HG02884 (cell line): ENCODE measurements around the gene MRFAP1L1.
"Not testable (repeated sequence)": the region's sequence is repeated elsewhere in the genome, so short reads cannot be mapped to it uniquely, and the experiment has no call there.

ENCODE experiments used
- ATAC-seq: cut with Tn5 transposase; IDR thresholded peaks from one replicate; pipeline ENCODE4 v1.9.1; 2021; ENCODE audit warnings: mild to moderate bottlenecking, moderate library complexity; ENCODE audit not compliant: unreplicated experiment

MRFAP1L1 gene

DNA sequence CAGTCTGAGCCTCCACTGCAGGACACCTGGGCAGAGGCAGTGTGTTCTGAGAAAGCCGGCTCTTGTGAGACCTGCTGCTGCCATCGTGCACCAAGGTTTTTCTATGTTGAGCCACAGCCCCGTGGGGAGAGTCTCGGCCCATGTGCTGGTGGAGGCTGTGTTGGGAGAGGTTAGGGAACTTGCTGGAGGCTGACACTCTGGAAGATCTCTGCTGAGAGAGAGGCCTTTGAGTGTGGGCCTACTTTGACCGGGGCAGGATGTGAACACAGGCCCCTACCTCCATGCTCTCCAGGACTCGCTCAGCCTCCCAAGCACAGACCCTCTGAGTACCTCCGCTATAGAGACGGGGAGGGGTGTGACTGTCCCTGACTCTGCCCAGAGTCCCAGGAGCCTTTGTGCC is 17.3 kb downstream of the MRFAP1L1 start:
- no peak for ATAC-seq

DNA sequence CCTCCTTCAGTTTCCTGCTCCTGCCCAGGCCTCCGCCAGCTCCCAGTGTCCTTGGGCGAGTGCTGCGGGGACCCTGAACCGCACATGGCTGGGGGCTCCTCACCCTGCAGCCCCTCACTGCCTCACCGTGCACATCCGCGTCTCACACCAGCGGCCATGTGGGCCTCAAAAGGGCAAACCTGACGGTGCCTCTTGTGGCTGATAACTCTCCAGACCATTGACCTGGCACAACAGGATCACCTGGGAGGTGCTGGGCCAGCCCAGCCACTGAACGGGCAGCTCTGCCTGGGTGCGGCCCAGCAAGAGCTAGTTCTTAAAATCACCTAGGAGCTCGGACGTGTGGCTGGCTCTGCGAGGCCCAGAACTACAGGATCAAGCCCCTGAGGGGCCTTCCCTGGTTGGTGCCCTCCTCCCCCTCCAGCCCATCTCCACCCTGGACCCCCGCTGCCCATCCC is 20.1 kb downstream of the MRFAP1L1 start:
- no peak for ATAC-seq

DNA sequence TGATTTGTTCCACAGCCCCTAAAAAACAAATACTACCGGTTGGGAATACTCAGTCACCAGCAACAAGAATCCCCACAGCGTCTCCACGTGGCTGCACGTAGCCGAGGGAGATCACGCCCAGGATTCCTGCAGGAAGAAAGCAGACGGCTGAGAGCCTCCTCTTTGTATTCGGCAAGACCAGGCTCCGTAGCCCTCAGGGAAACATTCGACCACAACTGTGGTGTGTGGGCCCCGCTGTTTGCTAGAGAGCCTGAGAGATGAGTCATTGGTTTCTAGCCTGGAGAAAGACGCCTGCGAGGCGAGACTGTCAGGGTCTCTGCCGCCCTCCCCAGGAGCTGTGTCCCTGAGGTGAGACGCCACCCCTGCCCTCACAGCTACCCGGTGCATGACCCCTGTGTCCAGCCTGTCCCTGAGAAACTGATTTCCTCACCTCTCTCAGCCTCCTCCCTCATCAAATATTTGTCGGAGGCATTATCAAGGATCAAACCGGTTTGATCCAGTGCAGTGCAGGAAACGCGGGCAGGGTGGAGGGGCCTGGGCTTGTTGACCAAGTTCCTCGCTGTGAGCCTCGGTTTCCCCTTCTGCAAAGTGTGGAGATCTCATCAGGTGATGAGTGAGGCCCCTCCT is 20.7 kb downstream of the MRFAP1L1 start:
- peak; percentile 94 for ATAC-seq

DNA sequence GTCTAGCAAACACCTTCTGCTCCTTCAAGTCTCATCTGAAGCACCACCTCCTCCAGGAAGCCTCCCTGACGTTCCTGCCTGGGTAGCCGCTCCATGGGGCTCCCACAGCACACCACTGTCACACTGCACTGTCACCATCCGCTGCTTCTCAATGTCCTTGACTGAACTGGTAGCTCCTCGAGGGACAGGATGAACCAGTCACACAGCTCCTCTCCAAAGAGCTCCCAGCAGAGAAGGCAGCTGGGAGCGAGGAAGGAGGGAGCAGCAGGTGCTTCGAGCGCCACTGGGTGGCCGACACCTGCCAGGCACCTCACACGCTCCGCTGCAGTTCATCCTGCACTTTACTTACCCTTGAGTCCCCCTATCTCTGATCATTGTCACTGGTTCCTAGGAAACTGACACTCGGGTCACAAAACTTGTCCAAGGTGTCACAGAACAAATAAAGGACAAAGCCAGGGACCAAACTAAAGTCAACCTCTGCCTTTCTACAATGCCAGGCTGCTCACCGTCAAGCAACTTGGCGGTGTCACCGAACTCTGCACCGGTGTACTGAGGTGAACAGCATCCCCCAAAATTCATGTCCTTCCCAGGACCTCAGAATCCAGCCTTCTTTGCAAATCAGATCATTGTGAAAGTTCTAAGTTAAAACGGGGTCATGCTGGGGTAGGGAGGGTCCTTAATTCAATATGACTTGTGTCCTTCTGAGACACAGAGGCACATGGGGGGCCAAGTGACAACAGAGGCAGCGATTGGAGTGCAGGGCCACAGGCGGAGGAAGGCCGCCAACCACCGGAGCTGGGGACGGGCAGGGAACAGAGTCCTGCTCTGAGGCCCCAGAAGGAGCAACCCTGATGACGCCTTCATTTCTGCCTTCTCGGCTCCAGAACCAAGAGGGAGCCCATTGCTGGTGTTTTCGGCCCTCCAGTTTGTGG is 21.5 kb downstream of the MRFAP1L1 start:
- ATAC-seq = no peak

DNA sequence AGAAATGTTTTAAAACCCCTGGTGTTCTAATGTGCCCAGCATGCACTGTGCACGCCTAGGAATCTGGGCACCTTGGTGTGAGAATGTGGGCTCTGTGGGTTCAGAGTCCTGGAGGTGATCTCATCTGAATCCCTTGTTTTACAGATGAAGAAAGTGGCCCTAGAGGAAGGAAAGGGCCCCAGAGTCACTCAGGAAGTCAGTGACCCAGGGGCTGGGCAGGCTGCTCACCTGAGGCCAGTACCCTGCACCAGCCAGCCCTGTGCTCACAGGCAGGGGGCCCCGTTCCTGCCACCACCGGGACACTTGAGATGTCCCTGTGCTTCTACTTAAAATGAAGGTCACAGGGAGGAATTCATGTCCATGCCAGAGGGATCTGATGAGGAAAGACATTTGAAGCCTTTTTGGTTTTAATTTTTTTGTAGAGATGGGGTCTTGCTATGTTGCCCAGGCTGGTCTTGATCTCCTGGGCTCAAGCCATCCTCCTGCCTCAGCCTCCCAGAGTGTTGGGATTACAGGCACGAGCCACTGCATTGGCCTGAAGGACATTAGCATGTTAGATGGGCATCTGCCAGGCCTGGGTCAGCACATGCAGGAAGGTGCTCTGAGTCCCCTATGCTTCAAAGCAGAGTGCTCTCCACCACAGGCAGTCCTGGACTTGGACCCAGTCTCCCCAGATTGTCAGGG is 23.4 kb downstream of the MRFAP1L1 start:
- no peak for ATAC-seq

DNA sequence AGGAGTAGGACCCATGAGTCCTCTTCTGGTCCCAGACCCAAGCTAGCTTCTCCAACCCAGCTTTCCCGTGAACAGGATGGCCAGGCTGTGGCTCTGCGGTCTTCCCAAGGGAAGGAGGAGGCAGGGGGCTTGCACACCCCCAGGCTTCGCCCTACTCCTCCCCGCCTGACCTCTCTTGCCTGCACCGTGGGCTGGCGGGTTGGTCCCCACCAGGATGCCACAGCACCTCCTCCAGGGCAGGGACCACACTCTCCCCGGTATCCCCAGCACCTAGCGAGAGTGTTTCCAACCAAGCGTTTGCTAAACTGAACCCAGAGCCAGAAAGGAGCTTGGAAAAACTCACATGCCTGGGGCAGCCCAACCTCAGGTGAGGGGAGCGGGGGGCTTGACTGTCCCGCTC is 25.0 kb downstream of the MRFAP1L1 start:
- ATAC-seq = no peak

DNA sequence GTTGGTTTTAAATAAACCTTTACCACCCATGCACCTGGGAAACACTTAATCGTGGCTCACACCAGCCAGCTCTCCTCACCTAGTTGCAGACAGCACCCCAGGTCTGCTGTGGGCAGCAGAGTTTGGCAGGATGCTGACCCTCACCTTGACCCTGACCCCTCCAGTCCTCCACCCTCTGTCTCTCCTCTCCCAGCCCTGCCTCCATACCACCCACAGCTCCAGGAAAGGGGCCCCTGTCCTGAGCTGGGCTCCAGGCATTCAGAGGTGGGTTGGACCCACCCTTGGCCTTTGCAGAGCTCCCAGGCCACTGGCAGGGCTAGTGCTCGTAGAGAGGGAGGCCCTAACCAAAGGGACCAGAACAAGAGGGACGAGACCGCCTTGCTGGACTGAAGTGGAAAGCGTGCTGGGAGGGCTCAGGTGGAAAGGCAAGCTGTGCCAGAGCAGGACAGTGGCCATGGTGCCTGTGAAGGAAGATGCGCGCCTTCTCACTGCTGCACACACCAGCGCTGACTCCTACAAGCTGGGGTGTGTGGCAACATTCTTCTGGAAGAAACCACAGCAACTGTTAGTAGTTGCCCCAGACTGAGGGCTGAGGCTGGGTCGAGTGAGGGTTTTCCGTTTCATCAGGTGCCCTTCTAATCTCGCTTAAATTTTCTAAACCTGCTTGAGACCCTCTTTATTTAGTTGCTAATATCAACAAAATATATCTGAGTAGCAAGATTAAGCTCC is 26.6 kb downstream of the MRFAP1L1 start:
- no peak for ATAC-seq

DNA sequence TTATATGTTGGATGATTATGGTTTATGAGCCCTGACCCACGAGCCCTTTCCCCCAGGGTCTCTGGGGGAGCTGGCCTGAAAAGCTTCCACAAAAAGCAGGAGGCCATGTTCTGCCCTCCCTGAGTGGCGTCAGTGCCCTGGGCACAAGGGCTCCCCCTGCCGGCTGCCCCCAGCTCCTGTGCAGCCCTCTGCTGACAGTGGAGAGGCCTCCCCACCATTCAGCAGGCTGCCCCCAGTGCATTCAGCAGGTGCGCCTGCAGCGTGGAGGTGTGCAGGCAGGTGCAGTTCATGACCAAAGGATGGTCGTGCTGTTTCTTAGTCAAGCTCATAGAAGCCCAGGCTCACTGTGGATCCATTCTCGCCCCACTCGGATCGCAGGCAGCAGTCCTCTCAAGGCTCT is 28.5 kb downstream of the MRFAP1L1 start:
- no peak for ATAC-seq

DNA sequence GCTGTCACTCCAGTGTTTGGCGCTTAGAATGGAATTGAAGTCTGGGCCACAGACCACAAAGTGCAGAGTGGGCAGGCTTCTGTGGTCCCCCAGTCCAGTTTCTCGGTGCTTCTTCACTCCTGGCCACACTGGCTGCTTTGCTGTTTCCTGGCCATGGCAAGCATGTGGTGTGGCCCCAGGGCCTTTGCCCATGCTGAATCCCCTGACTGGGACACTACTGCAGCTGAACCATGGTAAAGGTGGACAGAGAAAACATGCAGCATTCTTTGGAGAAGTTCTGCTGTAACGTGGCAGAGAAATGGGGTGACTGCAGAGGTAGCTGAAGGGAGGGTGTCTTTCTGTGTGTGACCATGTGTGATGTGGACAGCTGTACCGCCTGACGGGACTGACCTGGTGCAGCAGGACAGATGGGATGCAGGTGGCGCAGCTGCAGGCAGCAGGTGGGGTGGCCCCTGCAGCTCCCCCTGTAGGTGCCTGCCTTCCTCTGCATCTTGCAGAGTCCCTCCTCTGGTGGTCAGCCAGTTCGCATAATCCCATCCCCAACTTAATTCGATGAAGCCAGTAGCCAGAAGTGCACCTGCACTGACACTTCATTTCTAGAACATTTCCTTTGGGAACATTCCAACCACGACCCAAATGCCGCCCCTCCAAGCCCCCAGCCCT is 29.2 kb downstream of the MRFAP1L1 start:
- ATAC-seq = no peak

DNA sequence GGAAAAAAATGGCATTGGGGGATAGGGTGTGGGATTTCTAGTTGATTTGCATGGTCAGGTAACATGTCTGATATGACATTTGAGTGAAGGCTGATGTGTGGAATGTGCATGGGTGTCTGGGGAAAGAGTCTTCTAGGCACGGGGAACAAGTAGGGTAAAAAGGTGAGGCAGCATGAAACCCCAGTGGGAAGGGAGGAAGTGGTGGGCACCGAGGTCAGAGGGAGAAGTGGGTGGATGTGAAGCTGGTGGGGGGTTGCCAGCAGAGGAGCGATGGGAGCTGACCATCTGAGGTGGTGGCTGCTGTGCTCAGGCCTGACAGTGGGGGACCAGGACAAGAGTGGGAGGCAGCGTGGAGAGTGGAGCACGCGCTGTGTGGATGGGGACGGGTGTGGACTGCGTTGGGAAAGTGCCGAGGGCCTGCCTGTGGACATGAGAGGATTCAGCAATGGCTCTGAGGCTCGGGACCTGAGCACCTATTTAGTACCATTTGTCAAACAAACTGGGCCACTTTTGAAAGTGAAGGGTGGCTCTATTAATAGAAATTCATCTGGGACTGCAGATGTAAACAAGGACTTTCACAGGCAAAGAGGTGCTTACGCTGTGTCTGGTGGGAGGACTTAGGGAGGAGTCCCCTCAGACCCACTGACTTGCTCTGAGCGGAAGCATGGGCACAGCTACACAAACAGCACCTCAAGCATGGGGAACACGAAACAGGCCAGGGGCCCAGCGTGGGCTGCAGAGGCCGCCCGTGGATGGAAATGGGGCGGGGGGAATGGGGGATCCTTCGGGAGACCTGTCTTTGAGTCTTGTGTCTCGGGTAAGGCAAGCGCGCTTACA is 32.7 kb downstream of the MRFAP1L1 start:
- no peak for ATAC-seq

DNA sequence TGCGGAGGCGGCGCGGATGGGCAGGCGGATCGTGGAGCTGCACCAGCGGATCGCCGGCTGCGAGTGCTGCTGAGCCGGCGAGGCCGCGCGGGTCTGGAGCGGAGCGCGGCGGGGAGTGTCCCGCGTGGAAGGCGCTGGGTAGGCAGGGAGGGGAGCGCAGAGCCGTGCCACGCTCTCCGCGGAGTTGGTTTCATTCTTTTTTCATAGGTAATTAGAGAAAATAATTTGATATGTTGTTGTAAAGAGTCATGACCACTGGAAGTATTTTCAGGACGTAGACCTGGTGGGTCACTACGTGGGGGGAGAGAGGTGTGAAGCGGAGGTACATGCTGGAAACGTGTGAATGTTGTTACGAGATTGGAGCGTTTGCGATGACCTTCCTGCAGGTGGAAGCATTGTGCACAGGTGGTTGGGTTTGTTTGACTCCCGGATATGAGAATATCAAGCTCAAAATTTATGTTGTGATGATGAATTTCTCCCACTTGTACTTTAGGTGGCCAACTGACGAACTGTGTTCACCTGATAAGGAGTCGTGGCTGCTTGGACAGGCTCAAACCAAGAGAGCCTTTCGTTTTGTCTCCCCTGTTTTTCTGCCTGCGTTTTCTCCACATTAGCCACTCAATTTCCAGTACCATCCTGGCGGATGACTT is 35.0 kb downstream of the MRFAP1L1 start:
- ATAC-seq = peak; percentile 44

DNA sequence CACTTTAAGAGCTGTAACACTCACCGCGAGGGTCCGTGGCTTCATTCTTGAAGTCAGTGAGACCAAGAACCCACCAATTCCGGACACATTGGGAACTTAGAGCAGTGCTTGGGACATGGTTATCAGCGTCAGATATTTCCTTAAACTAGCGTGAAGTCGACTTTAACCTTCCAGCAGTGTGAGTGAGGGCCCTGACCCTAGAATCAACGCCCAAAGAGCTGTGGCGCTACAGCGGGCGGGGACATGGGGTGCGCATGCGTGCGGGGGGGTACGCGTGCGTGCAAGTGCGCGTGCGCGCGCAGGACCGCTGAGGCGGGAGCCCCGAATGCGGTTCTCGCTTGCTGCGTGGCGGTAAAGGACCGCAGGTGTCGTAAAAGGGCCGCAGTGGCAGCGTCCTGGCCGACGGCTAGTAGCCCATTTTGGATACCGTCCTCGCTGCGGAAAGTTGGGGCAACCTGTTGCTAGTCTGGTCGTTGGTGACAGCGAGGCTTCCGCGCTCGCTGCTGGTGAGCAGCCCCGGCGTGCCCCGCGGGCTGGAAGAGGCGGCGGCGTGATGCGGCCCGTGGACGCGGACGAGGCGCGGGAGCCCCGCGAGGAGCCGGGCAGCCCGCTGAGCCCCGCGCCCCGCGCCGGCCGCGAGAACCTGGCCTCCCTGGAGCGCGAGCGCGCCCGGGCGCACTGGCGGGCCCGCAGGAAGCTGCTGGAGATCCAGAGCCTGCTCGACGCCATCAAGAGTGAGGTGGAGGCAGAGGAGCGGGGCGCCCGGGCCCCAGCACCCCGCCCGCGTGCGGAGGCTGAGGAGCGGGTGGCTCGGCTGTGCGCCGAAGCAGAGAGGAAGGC is 35.8 kb downstream of the MRFAP1L1 start:
- ATAC-seq = peak; percentile 63

DNA sequence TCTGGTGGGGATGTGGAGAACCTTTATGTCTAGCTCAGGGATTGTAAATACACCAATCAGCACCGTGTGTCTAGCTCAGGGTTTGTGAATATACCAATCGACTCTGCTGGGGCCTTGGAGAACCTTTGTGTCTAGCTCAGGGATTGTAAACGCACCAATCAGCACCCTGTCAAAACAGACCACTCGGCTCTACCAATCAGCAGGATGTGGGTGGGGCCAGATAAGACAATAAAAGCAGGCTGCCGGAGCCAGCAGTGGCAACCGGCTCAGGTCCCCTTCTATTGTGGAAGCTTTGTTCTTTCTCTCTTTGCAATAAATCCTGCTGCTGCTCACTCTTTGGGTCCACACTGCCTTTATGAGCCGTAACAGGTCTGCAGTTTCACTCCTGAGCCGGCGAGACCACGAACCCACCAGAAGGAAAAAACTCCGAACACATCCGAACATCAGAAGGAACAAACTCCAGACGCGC is 36.4 kb downstream of the MRFAP1L1 start:
- not testable (repeated sequence) for ATAC-seq

DNA sequence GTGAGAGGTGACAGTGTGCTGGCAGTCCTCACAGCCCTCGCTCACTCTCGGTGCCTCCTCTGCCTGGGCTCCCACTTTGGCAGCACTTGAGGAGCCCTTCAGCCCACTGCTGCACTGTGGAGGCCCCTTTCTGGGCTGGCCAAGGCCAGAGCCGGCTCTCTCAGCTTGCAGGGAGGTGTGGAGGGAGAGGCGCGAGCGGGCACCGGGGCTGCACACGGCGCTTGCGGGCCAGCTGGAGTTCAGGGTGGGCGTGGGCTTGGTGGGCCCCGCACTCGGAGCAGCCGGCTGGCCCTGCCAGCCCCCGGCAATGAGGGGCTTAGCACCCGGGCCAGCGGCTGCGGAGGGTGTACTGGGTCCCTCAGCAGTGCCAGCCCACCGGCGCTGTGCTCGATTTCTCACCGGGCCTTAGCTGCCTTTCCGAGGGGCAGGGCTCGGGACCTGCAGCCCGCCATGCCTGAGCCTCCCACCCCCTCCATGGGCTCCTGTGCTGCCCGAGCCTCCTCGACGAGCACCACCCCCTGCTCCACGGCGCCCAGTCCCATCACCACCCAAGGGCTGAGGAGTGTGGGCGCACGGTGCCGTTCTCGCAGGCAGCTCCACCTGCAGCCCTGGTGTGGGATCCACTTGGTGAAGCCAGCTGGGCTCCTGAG is 37.0 kb downstream of the MRFAP1L1 start:
- ATAC-seq = not testable (repeated sequence)

DNA sequence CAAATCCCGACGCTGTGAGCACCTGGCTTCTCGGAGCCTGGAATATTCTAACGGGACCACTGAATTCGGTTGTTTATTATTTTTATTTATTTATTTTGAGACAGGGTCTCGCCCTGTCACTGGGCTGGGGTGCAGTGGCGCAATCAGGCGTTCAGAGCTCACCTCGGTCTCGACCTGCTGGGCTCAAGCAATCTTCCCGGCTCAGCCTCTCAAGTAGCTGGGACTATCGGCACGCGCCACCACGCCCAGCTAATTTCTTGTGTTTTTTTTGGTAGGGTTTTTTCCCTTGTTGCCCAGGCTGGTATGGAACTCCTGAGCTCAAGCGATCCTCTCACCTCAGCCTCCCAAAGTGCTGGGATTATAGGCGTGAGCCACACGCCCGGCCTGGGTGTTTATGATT is 37.5 kb downstream of the MRFAP1L1 start:
- no peak for ATAC-seq

DNA sequence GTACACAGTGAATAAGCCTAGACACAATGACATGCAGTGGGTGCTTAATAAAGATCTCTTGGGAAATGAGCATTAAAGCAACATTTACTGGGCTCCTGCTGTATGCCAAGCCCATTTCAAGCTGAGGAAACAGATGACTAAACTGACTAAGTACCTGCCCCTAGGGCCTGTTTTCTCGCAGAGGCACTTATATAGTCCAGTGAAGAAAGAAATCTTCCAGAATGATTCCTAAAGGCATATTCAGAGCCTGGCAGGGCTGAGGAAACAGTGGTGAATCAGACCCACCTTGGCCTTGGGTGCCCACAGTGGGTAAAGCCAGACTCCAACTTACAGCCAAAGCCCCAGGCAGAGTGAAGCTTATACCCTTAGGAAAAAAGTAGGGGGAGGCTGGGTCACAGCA is 38.0 kb downstream of the MRFAP1L1 start:
- ATAC-seq = no peak

DNA sequence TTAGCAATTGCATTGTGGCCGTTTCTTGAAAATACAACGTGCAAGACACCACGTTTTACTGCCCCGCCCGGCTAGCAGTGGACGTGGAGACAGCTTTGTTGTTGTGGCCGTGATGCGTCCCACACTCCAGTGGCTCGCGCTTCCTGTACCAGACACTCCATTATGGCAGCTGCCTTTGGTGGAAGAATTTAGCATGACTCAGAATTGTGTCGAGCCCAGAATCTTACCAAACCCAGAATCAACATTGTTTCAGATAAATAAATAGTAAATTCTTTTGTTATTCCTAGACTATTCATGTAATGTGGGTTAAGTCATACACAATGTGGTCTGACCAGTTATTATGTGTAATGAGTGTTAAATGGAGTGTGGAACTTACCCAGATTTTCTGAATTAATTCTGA is 41.3 kb downstream of the MRFAP1L1 start:
- ATAC-seq = no peak

DNA sequence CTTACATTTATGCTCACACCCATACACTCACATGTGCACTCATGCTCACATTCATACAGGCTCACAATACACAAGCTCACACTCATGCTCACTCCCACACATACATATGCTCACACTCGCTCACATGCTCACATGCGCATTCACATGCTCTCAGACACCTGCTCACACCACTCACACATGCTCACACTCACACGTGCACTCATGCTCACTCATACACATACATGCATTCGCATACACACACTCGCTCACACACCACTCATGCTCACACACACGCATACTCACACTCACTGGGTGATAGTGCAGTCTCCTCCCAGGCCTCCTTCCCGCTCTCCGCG is 44.4 kb downstream of the MRFAP1L1 start:
- no peak for ATAC-seq
